KMS-11 (cell line): ENCODE data around the gene RILPL2.
"Not testable (repeated sequence)": the region's sequence is repeated elsewhere in the genome, so short reads cannot be mapped to it uniquely, and the experiment has no call there.

Experiments used
- H2AFZ ChIP-seq: fragments of 200-600 bp; sonication (generic); 2 replicates; pipeline ENCODE4 v1.6.1; 2016; ENCODE audit warnings: antibody characterized with exemption, mixed run types, low read depth
- H3K27ac ChIP-seq: fragments of 200-600 bp; sonication (generic); 2 replicates; pipeline ENCODE4 v1.6.1; 2016; ENCODE audit warnings: mild to moderate bottlenecking, mixed run types
- H3K27me3 ChIP-seq: fragments of 200-600 bp; sonication (generic); 2 replicates; pipeline ENCODE4 v1.6.1; 2017; ENCODE audit warnings: mild to moderate bottlenecking, low read depth, mixed run types, moderate library complexity; ENCODE audit not compliant: insufficient read depth
- H3K36me3 ChIP-seq: fragments of 200-600 bp; sonication (generic); 2 replicates; pipeline ENCODE4 v1.6.1; 2017; ENCODE audit warnings: mild to moderate bottlenecking, mixed run types; ENCODE audit not compliant: insufficient read depth
- H3K4me1 ChIP-seq: fragments of 200-600 bp; sonication (generic); 2 replicates; pipeline ENCODE4 v1.6.1; 2016; ENCODE audit warnings: mild to moderate bottlenecking, low read depth, mixed run types; ENCODE audit not compliant: poor library complexity, severe bottlenecking
- H3K4me2 ChIP-seq: fragments of 200-600 bp; sonication (generic); 2 replicates; pipeline ENCODE4 v1.7.0; 2016; ENCODE audit warnings: mild to moderate bottlenecking, mixed run types
- H3K4me3 ChIP-seq: fragments of 200-600 bp; sonication (generic); IDR thresholded peaks from 2 replicates; pipeline ENCODE4 v1.6.1; 2017; ENCODE audit warnings: low read depth, low read length, mixed read lengths; ENCODE audit not compliant: insufficient read depth
- H3K79me2 ChIP-seq: fragments of 200-600 bp; sonication (generic); 2 replicates; pipeline ENCODE4 v1.6.1; 2016; ENCODE audit warnings: low read depth, mixed run types; ENCODE audit not compliant: insufficient read depth
- H3K9ac ChIP-seq: fragments of 200-600 bp; sonication (generic); 2 replicates; pipeline ENCODE4 v1.6.1; 2016; ENCODE audit warnings: mild to moderate bottlenecking, mixed run types
- H4K20me1 ChIP-seq: fragments of 200-600 bp; sonication (generic); 2 replicates; pipeline ENCODE4 v1.6.1; 2016; ENCODE audit warnings: mild to moderate bottlenecking, mixed run types; ENCODE audit not compliant: insufficient read depth
- CTCF ChIP-seq: fragments of 200-600 bp; sonication (generic); conservative IDR thresholded peaks from 2 replicates; pipeline ENCODE4 v1.6.1; 2017; ENCODE audit warnings: low read depth, mild to moderate bottlenecking, antibody characterized with exemption, low read length, moderate library complexity, mixed read lengths

RILPL2 gene

GRCh38 chr12:123427036-123427769, 9.3 kb downstream of the RILPL2 start:
- Histone ChIP-seq H3K9ac (no peak overlapping the region), H3K36me3 (no peaks in the 10 kb centered on the region), H4K20me1 (no peaks in the 10 kb centered on the region), H3K79me2 (no peaks in the 10 kb centered on the region), H3K27ac (peak overlapping the region; percentile 45), H3K4me1 (peaks cover 24% of the 10 kb centered on the region), H3K27me3 (no peaks in the 10 kb centered on the region), H2AFZ (no peak overlapping the region), H3K4me3 (no peak overlapping the region), H3K4me2 (peak overlapping the region; percentile 29; the same call in 1 of the 2 replicates)
- TF ChIP-seq CTCF: no peak

GRCh38 chr12:123421314-123421713, 15.2 kb downstream of the RILPL2 start:
- Histone ChIP-seq H3K27me3 (no peaks in the 10 kb centered on the region), H3K9ac (no peak overlapping the region), H3K4me1 (no peaks in the 10 kb centered on the region), H2AFZ (no peak overlapping the region), H3K36me3 (no peaks in the 10 kb centered on the region), H3K79me2 (no peaks in the 10 kb centered on the region), H4K20me1 (no peaks in the 10 kb centered on the region), H3K27ac (no peak overlapping the region), H3K4me2 (no peak overlapping the region), H3K4me3 (no peak overlapping the region)
- TF ChIP-seq CTCF: no peak

DNA sequence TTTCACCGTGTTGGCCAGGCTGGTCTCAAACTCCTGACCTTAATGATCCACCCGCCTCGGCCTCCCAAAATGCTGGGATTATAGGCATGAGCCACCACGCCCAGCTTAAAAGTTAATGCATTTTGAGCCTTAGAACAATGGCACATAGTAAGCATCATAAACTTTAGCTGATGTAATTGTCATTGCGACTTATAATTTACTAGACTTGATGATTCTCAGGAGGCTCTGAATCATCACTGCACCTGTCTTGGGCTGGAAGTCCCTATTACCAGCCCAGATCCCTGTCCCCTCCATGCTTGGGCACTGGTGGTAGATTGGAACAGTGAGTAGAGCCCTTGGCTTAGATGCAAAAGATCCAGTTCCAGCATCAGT, 26.5 kb downstream of the RILPL2 start:
- H3K36me3 ChIP-seq: no peaks in the 10 kb centered on the region
- H2AFZ ChIP-seq: no peak overlapping the region
- no peaks in the 10 kb centered on the region for H4K20me1 ChIP-seq
- no peak overlapping the region for H3K4me2 ChIP-seq
- no peak overlapping the region for H3K4me3 ChIP-seq
- H3K9ac ChIP-seq: no peak overlapping the region
- no peaks in the 10 kb centered on the region for H3K27me3 ChIP-seq
- no peak overlapping the region for H3K27ac ChIP-seq
- no peak for TF ChIP-seq CTCF
- H3K4me1 ChIP-seq: no peaks in the 10 kb centered on the region
- H3K79me2 ChIP-seq: no peaks in the 10 kb centered on the region

- not testable (repeated sequence) for H3K4me3 ChIP-seq, H4K20me1 ChIP-seq, H3K27ac ChIP-seq, H3K4me1 ChIP-seq, H3K36me3 ChIP-seq, H3K4me2 ChIP-seq, H2AFZ ChIP-seq, H3K9ac ChIP-seq, H3K27me3 ChIP-seq, H3K79me2 ChIP-seq
Observed at GRCh38 chr12:123409284-123410040, 27.0 kb downstream of the RILPL2 start.

DNA sequence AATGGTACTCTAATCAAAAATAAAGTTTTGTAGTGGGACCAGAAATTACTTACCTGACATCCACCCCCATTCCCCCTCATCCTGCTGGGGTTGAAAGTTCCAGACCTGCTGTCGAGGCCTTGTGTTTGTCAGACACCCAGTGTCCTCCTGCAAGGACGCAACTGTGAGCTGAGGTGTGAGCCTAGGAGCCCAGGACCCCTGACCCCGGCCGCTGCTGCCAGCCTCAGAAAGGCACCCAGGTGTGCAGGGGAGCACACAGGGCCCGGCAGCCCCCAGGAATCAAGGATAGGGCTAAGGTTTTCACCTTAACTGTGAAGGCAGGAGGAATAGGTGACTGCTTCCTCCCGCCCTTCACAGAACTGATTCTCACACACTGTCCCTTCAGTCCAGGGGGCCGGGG, 27.9 kb downstream of the RILPL2 start:
- not testable (repeated sequence) for H3K79me2 ChIP-seq, H3K4me3 ChIP-seq, H3K27me3 ChIP-seq, H2AFZ ChIP-seq, H4K20me1 ChIP-seq, H3K27ac ChIP-seq, H3K4me1 ChIP-seq, H3K4me2 ChIP-seq, H3K9ac ChIP-seq, H3K36me3 ChIP-seq

DNA sequence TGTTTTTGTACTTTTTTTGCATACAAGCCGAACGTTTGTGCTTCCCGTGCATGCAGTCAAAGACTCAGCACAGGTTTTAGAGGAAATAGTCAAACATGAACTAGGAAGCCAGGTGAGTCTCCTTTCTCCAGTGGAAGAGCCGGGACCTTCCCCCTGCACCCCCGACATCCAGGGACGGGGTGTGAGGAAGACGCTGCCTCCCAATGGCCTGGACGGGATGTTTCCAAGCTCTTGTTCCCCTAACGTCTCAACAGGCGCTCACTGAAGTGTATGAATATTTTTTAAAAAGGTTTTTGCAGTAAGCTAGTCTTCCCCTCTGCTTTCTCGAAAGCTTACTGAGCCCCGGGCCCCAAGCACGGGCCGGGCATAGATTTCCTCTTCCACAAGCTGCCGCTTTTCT, 28.6 kb downstream of the RILPL2 start:
- H2AFZ ChIP-seq, H3K4me1 ChIP-seq, H3K36me3 ChIP-seq, H3K27me3 ChIP-seq, H3K79me2 ChIP-seq, H3K27ac ChIP-seq, H3K4me2 ChIP-seq, H3K4me3 ChIP-seq, H4K20me1 ChIP-seq, H3K9ac ChIP-seq: not testable (repeated sequence)

DNA sequence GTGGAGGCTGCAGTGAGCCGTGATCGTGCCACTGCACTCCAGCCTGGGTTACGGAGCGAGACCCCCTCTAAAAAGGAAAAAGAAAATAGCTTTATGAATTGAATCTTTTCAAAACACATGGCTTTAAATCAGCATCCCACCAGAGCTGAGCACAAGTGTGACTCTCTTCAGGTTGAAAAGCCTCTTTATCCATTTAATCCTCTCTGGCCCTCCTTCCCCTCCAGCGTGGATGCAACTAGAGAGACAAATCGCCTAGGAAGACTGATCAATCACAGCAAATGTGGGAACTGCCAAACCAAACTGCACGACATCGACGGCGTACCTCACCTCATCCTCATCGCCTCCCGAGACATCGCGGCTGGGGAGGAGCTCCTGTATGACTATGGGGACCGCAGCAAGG, 29.2 kb downstream of the RILPL2 start:
- not testable (repeated sequence) for H3K27me3 ChIP-seq, H4K20me1 ChIP-seq, H3K4me1 ChIP-seq, H3K4me3 ChIP-seq, H3K4me2 ChIP-seq, H3K79me2 ChIP-seq, H3K27ac ChIP-seq, H2AFZ ChIP-seq, H3K36me3 ChIP-seq, H3K9ac ChIP-seq
